GM21737 (cell line): ENCODE measurements around the gene MPO.

Experiments used
- ATAC-seq: cut with Tn5 transposase; IDR thresholded peaks from one replicate; pipeline ENCODE4 v1.9.1; 2021; ENCODE audit warnings: mild to moderate bottlenecking, moderate library complexity; ENCODE audit not compliant: unreplicated experiment

MPO gene

DNA sequence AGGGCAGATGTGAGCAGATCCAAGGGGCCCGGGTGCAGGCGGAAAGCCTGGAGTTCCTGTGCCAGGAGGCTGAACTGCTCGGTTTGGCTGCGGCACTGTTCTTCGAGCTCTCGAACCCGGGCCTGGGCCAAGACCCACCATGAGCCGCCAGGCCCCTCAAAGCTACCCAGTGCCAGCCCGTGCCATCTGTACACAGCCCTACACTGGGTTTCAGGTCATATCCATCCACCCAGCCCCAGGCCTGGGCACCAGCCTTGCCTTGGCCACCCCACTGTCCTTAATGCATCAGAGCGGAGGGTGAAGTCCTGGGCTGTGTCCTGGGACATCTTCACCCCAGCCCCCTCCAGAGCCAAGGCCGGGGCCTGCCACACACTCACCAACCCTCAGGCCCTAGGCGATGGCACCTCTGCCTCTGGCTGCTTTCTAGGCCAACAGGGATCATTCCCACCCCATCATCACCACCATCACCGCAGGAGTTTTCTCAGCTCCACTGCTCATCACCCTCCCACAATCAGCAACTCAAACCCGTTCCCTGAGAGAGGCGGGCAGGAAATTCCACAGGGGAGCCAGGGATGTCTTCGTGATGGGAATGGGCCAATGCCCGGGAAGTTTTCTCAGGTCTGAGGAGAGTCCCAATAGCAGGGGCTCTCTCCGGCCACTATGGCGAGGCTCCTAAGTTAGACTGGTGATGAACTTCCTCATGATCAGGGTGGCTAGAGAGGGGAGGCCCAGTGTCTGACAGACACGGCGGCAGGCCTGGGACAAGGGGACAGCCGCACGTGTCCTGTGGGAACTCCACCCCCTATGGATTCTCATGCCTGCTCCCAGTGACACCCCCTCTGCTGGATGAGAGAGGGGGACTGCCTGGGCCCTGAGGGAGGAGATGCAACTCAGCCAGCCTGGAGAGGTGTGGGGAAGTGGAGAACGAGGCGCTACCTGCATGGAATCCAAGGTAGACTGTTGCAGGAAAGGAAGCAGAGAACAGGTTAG lies 38.7 kb upstream of the MPO start:
- no peak for ATAC-seq

DNA sequence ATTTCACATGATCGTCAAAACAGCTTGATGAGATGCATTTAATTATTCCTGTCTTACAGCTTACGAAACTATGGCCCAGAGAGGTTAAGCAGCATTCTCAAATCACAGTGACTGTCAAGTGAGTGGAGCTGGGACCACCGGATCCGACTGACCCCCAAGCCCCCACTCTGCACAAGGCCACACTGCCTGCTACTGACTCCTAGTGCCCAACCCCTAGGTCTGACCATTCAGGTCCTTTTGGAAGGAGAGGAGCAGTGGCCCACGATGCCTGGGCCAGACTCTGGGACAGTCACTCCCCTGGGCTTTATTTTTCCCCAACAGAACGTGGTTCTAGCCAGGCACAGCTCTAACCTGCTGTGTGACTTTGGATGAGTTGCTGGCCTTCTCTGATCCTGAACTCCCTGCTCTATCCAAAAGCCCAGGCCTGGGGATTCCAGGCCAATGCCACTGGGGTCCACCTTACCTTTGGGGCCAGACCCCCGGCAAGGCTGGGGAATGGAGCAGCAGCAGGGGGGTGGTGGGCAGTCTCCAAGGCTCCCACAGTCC lies 38.0 kb upstream of the MPO start:
- ATAC-seq, result no peak

DNA sequence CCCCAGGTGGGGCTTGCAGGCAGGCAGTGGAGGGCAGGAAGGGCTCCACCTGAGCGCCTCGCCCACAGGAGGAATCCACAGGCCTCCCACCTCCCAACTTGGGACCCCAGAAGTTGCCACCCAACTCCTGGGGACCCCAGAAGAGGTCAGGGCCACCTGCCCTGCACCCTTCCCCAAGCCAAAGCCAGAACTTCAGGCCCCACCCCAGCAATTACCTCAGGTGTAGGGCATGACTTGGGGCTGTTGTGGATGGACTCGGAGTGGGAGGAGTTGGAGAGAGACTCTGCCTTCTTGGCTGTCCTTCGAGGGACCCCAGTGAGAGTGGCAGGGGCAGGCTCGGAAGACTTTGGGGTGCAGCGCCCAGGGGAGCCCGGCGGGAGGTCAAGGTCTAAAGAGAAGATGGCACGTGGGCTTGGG lies 37.3 kb upstream of the MPO start:
- ATAC-seq, result no peak

DNA sequence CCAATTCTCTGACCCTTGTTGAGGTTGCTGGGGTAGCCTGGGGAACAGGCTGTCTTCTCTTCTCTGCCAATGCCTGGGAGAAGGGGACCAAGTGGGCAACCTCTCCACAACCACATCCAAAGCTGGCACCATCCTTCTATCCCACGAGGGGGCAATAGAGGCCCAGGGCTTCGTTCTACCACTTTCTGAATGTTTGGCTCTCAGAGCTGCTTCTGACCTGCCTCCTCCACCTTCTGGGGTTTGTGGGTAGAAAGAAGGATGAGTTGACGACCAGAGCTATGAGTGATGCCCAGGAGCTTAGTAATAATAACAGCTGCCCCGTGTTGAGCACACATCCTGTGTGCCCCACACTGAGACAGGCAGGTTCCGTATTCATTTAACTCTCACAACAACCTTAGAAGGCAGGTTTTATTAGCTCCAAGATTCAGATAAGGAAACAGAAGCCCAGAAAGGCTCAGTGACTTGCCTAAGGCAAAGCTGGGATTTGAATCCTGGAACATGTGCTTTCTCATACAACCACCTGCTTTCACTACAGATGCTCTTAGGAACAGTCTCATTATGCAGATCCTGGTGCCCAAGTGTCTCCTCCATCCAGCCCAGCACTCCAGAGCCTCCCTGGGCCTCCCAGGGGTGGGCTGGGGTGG lies 36.8 kb upstream of the MPO start:
- ATAC-seq, result peak; percentile 51

DNA sequence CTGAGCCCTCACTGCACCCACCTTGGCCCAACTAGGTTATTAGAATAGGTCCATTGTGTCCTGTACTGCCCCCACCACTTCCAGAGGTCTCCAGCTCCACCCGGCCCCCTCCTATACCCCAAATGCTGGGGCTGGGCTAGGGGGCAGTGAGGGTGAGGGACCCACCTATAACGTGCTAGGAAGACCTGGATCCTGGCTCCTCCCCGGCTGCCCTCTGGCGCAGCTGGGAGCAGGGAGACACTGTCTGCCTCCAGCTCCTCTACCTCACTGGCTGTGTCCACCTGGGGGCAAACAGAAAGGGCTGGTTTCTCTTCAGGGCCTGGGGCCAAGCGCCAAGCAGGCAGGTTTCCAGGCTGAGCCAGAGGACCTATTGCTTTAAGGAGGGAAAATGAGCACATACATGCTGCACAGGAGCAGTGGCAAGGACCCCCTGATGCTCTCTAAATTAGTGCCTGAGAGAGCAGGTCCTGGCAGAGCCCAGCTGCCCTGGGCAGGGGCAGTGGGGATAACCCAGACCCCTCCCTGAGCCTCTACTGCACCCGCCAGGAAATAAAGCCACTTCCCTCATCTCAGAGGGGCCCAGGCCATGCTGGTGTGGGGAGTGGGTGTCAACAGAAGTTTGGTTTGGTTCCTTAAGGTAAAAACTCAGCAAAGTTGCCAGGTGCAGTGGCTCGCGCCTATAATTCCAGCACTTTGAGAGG lies 35.7 kb upstream of the MPO start:
- no peak for ATAC-seq

DNA sequence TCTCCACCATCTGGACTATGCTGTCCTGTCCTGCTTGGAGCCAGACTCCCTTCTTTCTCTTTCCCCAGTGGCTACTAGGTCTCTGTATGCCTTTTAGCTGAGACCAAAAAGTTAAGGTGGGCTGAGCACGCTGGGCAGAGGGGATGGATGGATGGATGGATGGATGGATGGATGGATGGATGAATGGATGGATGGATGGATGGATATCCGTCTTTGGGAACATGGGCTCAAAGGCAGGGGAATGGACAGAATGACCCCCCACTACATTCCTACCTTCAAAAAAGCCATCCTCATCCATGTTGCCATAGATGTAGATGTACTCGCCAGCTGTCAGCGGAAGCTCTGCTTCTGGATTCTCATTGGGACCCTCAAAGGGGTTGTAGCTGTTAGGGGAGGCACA lies 35.0 kb upstream of the MPO start:
- no peak for ATAC-seq

DNA sequence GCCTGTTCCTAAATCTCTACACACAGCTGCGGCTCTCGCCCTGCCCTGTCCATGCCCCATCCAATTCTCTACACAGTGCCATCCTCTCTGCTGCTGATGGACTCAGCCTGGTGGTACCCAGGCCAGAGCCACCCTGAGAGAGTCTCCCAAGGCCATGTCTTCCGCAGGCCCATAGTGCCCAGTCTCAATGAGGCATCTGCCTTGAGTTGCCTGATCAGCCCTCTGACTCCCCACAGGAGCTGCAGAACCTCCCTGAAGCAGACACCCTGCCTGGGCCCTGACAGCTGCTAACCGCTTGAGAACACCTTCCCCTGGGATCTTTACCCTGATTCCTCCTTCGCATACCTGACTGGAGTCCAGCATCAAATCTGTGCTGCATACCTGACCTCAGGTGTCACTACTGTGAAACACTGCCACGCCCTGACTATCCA lies 34.6 kb upstream of the MPO start:
- no peak for ATAC-seq

DNA sequence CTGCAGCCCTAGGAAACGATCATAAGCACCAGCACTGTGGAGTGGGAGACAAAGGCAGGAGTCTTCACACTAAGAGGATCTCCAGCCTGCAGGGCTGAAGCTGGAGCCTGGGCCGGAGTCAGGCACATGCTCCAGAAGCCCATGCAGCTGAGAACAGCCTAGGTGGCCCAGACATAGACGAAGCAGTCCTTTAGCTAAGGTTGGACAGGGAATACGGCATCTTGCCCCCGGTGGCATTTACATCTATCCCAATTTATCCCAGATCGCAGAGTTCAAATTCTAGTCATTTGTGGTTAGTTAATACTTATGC lies 33.9 kb upstream of the MPO start:
- no peak for ATAC-seq

DNA sequence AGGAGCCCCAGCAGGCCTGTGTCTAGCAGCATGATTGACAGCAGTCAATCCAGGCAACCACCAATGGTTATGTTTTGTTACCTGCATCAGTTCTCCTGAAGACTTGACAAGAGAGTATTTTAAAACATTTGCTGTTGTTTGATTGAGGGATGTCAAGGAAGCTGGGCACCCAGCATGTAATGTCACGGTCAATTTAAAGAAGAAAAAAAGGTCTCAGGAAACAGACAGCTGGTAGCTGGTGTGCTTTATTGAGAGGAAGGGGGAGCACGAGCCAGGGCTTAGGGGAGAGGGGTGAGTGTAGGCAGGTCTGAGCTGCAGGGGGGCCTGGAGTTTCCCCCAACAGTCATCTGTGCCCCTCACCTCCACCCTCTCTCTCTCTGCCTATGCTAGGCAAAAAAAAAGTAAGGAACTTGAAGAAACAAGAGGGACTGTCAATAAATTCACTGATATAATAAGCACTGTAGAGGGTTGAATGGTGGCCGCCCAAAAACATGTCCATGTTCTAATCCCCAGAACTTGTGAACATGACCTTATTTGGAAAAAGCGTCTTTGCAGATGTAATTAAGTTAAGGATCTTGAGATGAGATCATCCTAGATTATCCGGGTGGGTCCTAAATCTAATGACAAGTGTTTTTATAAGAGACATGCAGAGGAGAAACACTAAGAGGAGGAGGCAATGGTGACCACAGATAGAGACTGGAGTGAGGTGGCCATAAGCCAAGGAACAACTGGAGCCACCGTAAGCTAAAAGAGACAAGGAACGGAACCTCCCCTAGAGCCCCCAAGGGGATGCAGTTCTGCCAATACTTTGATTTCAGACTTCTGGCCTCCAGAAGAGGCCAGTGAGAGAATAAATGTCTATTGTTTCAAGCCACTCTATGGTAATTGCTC lies 33.3 kb upstream of the MPO start:
- ATAC-seq, result no peak

DNA sequence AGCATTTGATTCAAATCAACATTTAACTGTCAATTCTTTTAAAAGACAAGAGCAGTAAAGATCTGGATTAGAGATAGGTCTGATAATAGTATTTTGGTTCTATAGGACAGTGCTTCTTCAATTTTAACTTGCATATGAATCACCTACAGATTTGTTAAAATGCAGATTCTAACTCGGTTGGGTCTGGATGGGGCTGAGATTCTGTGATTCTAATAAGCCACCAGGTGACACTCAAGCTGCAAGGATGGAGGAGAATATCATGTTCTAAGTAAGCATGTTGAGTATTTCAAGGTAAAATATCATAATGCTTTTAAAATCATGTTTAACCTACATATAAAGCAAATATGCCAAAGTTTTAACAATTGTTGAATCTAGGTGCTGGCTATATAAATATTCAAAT lies 32.1 kb upstream of the MPO start:
- no peak for ATAC-seq

DNA sequence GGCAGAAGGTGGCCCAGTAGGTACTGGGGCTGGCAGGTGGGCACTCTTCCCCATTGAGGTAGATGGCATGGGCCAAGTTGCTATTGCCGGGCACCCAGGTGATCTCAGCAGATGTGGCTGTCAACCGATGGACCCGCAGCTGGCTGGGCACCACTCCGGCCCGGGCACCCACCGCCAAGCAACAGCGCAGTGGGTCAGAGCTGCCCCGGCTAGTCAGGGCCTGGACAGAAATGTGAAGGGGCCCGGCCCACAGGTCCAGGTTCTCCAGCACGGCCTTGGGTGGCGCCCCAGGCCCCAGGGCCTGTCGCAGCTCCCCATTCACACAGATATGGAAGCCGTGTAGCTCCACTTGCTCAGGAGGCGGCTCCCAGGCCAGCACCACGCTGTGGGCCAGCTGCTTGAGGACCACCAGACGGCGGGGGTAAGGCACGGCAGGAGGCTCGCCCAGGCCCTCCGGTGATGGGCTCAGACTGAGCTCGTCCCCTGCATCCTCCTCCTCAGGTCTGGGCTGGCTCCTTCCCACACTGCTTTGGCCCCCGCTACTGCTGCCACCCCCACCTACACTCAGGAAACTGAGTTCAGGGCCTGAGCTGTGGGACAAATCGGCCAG lies 31.4 kb upstream of the MPO start:
- ATAC-seq, result no peak

DNA sequence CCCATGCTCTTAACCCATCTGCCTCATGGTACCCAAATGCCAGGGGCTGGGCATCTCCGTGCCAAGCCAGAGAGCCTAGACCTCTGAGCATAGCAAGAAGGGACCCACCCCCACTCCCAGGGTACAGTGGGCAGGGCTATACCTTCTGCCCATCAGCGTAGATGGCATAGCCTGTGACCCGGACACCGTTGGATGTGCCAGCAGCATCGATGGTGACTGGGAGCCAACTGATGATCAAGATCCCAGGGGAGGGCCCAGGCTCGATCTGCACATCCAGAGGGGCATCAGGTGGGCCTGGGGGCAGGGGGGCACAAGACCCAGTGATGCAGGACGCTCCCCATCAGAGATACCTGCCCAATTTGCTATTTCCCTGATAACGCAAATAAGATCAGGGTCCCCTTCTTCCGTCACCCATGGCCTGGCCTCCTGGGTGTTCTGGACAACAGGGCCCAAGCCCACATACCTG lies 30.7 kb upstream of the MPO start:
- no peak for ATAC-seq

DNA sequence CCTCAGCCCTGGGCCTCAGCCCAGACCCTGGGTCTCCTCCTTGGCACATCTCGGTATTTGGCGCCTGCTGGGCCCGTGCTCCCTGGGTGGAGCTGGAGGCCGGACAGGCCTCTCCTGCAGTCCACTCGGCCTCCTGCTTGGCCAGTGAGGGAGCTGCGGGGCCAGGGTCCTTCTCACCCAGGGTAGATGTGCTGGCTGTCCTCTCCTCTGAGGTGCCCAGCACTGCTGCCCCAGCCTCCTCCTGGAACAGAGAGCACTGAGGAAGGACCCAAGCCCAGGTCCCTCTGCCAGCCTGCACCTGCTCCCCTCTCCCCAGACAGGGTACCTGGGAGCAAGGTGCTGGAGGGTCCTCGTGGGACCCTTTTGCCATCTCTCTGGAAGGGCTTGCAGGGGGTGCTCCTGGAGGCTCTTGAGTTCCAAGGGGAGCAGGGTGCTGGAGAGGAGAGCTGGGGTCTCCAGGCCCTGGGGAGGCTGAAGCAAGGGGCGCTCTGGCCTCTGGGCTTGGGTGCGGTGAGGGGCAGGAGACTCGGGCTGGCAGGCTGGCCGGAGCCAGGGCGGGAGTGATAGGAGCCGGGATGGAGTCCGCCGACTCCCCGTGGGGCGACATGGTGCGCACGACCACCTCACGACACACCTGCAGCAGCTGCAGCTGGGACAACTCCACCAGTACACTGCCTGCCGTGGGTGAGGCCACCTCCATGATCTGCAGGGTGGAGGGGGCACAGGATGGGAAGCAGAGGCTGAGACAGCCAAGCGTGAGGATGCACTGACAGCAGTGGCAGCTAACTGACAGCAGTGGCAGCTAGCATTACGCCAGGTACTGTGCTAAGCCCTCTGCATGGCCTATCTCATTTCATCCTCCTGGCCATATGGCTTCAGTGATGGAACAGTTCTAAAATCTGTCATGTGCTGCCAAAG lies 30.0 kb upstream of the MPO start:
- ATAC-seq, result no peak

DNA sequence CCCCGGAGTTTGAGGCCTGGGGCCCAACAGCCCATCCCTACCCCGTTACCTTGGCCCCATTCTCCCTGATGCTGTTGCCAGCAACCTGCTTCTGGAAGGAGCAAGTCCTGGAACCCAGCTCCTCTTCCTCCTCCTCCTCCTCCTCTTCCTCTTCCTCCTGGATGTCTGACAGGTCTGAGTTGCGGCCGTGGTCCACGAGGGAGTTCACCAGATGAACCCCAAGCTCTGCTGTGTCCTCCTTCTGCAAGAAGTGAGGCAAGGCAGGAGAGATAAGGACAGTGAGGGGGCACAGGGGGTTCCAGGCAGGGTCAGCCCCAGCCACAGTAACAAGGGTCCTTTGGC lies 29.2 kb upstream of the MPO start:
- no peak for ATAC-seq

DNA sequence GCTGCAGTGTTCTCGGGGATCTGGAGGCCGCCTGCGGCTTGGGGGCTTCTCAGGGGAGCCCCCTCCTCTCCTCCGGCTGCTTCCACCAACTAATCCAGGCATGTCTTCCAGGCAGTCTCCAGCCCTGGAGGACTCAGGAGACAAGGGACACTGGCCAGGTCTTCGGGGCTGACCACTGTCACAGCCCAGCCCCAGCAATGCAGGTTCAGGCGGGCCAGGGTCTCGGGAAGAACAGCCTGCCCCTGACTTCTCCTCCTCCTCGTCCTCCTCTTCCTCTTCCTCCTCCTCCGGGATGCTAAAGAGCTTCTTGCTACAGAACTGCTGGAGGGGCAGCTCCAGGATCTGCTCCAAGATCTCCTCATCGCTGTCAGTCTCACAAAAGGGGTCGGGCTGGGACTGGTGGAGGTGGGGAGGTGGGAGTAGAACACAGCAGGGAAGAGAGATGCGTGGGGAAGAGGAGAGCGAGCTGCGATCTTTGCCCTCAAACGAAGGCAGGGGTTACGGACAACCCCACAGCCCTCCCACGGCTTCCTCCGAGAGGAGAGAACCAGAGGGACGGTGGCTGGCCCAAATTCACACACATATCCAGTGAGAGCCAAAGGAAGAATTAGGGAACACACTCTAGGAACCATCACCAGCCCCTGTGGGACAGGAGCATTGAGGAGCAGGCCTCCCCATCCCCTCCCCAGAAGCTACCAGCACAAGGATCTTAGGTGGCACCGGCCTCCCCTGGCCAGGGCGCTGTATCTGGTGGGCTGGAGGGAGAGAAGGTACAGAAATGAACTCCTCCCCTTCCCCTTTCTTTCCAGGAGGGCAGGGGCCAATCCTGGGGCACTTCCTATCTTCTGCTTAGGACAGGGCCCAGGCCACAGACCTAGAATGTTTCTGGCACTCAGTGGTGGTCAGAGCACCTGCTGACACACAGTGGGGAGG lies 28.5 kb upstream of the MPO start:
- no peak for ATAC-seq

DNA sequence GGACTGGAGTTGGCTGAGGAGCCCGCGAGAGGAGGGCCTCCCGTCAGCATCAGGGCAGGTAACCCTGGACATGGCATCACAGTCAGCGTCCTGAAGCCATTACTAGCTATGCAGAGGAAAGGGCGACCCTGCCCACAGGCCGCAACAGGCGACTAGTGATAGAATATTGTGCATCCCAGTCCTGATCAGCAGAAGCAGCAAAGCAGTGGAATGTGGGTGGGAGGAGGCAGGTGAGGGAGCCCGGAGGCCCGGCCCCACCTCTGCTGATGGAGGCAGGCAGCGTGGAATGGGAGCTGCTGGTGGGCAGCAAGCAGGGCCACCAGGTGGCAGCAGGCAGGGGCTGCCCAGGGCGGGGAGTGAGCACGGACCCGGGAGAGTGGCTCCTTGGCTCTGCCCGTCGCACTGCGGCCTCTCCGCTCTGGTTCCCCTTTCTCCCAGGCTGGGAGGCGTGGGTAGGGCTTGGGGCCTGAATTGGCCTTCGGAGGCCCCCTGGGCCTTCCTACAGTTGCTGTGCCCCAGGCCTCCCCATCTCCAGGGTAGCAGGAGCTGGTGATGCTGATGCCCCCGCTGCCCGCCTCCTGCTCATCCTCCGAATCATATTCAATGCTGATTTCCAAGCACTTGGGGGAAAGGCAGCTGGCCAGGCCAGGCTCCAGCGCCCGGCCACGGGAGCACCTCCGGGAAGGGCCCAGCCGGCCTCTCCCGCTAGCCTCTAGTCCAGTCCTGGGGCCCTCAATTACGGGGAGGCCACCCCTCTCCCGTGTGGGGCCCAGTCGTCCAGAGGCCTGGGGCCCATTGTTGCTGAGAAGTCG lies 27.6 kb upstream of the MPO start:
- ATAC-seq, result no peak
